GM18520 (cell line): ENCODE measurements around the gene FAM111B.
A peak's percentile ranks its signal among the peaks of the same experiment; 100 is the strongest.
"Not testable (repeated sequence)": the region's sequence is repeated elsewhere in the genome, so short reads cannot be mapped to it uniquely, and the experiment has no call there.

Experiments used
- ATAC-seq: cut with Tn5 transposase; IDR thresholded peaks from one replicate; pipeline ENCODE4 v1.9.1; 2021; ENCODE audit not compliant: unreplicated experiment

FAM111B gene

DNA sequence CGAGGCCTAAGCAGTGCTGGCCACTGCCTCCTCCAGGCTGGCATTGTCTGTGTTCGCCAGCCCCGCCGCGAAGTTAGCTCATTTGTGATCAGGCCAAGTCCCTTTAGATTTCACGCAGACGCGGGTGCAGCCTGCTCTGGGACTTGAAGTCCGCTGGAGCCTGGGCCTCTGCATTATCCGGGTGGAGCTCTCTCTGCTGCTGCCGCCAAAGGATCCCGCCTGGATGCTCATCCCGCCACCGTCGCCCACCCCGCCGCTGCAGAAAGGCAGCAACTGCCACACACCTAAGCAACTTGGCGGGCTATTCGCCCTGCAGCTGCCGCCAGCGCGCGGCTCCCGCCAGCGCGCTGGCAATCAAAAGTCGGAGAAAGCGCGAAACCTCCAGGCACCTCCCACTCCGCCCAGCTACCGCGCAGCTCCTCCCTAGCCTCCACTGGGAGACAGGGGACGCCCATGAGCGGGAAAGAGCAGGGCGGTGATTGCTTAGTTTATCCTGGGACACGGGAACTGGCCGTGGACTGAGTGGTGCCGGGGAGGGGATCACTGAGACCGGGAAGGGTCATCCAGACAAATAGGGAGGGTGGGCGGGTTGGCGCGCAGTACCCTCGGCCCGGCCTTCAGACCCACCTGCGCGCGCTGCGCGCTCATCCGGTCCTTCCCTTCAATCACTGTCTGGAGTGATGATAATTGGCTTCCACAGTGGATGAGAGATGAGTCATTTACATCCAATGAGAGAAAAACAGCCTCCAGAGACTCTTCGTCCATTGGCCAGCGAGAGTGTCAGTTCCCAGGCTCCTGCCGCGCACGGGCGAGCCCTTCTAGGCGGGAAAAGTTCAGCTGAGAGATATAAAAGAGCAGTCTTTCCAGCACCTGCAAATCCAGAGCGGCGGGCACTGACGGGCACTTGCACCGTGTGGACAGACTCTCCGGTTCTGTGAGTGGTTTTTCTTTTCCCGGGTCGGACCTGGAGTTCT is at the start of gene FAM111B:
FAM111B (plus strand) TSS at position 875 of the 974 bp plus-strand sequence. CDS start 2,389 bp downstream, outside the sequence.
- ATAC-seq = peak; percentile 60

GRCh38 chr11:59058120-59059033 is 48.7 kb upstream of the FAM111B start:
- ATAC-seq = peak; percentile 78

- not testable (repeated sequence) for ATAC-seq
Observed at GRCh38 chr11:59060096-59060495, 46.9 kb upstream of the FAM111B start.

DNA sequence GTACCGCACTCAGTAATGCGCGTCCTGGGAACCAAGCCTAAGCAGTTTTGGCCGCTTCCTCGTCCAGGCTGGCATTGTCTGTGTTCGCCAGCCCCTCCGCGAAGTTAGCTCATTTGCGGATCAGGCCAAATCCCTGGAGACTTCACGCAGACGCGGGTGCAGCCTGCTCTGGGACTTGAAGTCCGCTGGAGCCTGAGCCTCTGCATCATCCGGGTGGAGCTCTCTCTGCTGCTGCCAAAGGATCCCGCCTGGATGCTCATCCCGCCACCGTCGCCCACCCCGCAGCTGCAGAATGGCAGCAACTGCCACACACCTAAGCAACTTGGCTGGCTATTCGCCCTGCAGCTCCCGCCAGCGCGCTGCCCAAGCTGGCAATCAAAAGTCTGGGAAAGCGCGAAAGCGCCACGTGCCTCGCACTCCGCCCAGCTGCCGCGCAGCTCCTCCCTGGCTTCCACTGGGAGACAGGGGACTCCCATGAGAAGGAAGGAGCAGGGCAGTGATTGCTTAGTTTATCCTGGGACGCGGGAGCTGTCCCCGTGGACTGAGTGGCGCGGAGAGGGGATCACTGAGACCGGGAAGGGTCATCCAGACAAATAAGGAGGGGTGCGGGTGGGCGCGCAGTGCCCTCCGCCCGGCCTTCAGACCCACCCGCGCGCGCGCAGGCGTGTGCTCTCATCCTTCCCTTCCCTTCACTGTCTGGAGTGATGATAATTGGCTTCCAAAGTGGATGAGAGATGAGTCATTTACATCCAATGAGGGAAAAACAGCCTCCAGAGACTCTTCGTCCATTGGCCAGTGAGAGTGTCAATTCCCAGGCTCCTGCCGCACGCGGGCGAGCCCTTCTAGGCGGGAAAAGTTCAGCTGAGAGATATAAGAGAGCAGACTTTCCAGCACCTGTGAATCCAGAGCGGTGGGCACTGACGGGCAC is 44.2 kb upstream of the FAM111B start:
- ATAC-seq = no peak

DNA sequence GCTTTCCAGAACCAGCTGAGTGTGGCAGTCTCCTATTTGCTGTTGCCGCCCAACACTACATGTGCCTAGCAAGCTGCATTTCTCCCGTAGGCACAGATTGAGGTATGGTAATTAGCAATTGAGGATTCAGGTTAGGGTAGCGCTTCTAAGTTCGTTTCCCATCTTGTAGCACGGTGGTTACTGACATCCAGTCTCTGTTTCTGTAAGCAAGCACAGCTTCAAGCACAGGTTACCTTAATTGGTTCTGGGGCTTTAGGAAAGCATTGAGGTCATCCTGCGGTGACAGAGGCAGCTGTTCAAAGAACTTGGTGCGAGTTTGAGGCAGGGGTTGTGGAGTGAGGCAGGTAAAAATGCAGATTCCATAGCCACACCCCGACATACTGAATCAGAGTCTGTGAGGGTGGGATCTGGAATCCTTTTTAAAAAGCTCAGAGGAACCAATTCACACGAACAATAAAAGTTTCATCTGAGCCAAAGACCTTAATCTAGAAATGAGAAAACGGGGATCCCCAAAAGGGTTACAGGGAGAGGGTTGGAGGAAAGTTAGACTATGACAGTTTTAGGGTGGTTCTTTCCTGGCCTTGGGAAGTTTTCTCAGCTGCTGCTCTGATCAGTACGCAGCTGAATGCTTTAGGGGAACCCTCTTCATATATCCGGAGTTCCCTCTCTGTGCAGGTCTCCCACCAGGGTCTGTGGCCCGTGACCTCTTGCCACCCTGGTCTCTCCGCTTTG is 42.9 kb upstream of the FAM111B start:
- ATAC-seq = not testable (repeated sequence)

- no peak for ATAC-seq
Observed at GRCh38 chr11:59069087-59069486, 38.0 kb upstream of the FAM111B start.

- ATAC-seq = peak; percentile 82
Observed at GRCh38 chr11:59076876-59077571, 30.0 kb upstream of the FAM111B start.

DNA sequence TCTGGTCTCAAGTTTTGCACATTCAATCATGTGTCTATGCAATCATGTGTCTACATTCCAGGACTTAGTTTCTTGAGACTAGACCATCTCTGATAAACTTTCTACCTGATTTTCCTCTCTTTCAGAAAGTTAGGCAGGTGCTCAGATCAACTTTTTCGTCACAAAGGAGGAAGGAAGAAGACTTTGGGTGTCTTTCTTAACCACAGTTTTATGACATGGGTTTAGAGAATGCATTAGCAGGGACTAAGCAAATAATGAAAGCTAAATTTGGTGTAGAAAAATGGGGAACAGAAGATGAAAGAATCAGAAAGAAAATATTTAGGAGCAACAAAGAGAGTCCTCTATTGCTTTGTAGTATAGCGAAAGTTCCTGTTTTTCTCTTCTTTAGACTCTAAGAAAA is 28.6 kb upstream of the FAM111B start:
- no peak for ATAC-seq

DNA sequence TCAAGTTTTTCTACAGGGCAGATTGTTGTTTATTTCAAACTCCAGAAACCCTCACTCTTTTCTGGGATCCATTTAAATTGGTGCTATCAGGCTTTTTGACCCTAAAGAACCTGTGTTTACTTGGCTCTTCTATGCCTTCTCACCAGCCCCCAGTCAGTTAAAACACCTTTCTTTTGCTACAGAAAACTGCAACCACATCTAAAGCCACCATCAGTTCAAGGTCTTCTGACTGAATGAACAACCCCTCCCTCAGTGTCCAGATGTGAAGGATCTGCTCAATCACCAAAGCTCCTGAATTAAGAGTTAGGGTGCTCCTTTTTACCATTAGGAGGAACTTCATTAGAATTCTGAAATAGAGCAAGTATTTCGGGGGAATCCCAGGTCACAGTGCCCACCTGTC is 28.0 kb upstream of the FAM111B start:
- ATAC-seq = no peak

- ATAC-seq = not testable (repeated sequence)
Observed at GRCh38 chr11:59080421-59080820, 26.6 kb upstream of the FAM111B start.

DNA sequence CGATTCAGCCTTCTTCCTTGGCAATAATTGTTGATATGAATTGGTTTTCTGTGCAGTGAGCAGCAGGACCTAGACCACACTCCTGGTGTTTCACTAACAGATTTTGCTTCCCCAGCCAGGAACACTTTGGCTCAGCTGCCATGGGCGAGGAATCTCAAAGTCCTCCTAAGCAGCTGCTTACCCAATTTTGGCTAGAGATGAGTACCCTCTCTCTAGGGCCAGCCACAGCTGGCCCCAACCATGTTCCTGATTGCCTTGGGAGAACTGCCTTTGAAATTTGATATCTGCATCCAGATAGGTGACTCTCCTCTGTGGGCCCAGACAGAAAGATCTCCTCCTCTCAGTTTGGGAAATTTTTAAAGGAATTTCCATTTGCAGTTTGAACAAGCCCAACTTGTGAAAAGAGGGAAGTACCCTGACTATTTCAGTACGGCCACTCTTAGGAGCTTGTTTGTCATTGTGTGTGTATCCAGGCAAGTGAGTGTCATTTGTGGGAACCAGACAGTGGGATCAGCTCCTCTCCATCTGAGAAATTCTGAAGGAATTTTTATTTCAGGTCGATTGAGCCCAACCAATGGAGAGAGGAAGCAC is 25.5 kb upstream of the FAM111B start:
- not testable (repeated sequence) for ATAC-seq

GRCh38 chr11:59086007-59086406 is 21.0 kb upstream of the FAM111B start, which contains the start of gene GLYATL1B:
TSS of gene GLYATL1B (plus strand) at chr11:59086307. CDS start at chr11:59086307, 0 bp downstream.
- not testable (repeated sequence) for ATAC-seq

DNA sequence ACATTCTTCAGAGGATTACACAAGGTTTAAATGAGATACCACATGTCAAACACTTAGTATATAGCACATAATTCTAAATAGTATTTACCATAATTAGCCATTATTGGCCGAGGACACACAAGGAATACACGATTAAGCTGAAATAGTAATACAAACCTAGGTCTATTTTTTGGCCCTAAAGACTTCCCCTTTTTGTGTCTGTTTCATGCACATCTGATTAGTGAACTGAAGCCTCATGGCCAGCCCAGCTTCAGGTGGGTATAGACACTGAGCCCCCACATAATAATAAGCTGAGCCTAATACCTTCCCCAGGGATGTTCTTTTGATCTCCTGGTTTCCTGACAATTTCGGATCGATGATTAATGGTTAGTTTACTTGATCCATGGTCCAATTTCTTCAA is 18.9 kb upstream of the FAM111B start:
- ATAC-seq = no peak

DNA sequence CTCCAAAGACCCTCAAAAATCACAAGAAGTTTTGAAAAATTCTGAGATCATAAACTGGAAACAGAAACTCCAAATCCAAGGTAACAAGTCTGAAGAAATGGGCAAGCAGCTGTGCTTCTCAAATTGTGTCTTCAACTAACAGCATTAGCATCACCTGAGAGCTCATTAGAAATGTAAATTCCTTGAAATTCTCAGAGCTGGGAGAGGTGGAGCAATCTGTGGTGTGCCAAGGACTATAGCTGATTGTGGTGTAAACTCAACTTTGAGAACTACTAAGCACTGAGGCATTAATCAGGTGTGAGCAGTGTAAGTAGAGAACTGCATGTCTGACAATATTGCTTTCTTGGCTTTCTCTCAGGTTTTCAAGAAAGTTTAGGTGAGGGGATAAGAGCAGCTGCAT is 13.5 kb upstream of the FAM111B start:
- not testable (repeated sequence) for ATAC-seq

DNA sequence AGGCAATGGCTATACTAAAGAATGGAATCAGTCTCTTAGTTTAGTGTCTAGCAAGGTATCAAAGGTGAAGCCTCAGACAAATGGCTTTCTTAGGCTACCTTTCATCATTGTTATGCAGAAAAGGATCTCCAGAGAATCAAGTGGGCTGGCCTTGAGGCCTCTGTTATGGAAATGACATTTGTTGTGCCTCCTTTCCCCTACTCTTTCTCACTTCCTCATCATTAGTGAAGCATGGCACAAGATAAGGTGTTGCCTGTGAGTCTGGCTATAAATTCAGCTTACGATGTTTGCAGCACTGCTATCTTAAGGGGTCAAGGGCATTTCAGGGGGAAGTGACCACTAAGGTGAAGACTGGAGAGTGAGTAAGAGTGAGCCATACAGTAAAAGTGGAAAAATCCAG is 11.8 kb upstream of the FAM111B start:
- ATAC-seq = peak; percentile 50

DNA sequence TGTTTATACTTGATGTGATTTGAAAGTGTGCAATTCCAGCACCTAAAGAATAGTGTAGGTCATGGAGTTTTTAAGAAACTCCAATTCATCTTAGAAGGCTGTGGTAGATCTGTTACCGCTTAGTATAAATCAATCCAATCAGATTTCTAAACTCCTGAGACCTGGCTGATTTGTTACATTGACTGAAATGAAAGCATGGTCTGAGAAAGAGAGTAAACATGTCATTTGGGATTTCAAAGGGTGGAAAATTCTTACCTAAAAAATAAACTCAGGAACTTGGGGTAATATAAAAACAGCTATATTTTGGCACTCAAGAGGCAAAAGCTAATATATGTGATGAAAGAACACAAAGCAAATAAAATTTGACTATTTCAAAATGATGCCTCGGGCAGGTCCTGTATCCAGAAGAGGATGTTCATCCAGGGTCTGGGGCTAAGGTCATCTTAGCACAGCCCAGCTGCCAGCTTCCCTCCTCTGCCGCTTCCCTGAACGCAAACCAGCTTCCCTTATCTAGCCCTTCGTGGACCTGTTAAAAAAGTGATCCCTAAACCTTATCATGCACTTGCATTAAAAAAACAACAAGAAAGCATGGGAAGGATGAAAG is 11.0 kb upstream of the FAM111B start:
- not testable (repeated sequence) for ATAC-seq

DNA sequence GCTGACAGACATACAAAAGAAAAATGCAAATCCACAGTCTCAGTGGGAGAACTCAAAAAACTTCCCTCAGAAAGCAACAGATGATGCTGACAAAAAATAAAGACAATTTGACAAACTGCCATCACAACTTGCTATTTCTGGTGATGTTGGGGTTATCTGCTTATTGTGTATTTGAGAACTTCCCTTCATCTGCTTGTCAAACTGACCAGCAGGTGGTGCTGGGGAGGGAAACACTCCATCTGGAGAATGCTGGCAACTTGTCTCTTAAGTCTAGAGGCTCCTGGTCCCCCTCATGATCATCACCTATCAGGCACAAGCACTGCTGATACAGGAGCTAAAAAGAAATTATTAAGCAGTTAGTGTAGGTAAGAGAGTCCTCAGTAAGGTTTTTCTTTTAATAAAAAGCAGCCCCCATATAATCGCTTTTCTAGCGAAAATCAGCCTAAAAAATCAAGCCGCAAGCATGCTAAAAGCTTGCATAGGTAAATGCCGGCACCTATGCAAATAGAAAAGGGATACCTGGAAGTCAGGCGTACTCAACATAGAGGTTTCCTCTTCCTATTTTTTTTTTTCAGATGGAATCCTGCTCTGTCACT is 9.8 kb upstream of the FAM111B start:
- ATAC-seq = peak; percentile 29

DNA sequence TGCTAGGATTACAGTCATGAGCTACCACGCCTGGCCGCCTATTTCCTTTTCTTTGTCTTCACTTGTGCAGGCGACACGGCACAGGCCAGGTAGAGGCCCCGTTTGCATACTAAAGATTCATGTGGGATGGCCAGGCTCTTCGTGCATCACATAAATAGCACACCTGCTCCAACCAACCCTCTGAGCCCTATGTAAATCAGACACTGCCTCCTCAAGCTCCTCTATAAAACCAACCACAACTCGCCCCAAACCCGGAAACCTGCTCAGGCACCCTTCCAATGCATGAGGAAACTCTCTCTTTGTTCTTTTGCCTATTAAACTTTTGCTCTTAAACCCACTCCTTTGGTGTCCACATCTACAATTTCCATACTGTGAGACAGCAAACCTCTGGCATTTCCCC is 9.1 kb upstream of the FAM111B start:
- ATAC-seq = not testable (repeated sequence)
